CD4-positive, alpha-beta T cell (primary cell): ENCODE results near the gene CST7. TPM values are rescaled to one million over a fixed set of nuclear protein-coding genes. Genes with fewer than 3 reads are reported as not detected.

Experiments
- ATAC-seq: fragments of 200-7000 bp; cut with Tn5 transposase; one replicate; pipeline ENCODE4 v1.10.0; 2022; ENCODE audit warnings: mild to moderate bottlenecking; ENCODE audit not compliant: poor library complexity
- CTCF ChIA-PET: fragments of 350-600 bp; sonication (Branson Sonifier 250); formaldehyde crosslinking; loops from one replicate; lab custom pipeline; 2021; ENCODE audit warnings: antibody characterized with exemption, inconsistent platforms; lab: Charles Lee
- POLR2A ChIA-PET: fragments of 350-600 bp; sonication (Branson Sonifier 250); formaldehyde crosslinking; loops from one replicate; lab custom pipeline; 2021; ENCODE audit warnings: antibody characterized with exemption, inconsistent platforms; lab: Charles Lee
- DNase-seq, 14 experiments: peaks; one replicate each; pipeline ENCODE4 v3.0.0-alpha.2; 2013 to 2020; ENCODE audit warnings: mixed read lengths in 2 of 14
- H3K27ac ChIP-seq, 2 donors: one replicate each; pipeline versions ENCODE4 v1.5.1 to v1.7.0; 2013; ENCODE audit warnings: low read length in 2 of 2, low read depth in 1 of 2, mild to moderate bottlenecking in 1 of 2
- H3K27me3 ChIP-seq, 2 experiments: 1 replicate in 1 of 2; 2 replicates in 1 of 2; pipeline versions ENCODE4 v1.6.1 to v1.7.0; 2013; ENCODE audit warnings: low read length in 2 of 2, control low read depth in 1 of 2, mild to moderate bottlenecking in 1 of 2, moderate library complexity in 1 of 2; ENCODE audit not compliant: insufficient read depth in 2 of 2, control insufficient read depth in 1 of 2
- H3K36me3 ChIP-seq: one replicate; pipeline ENCODE4 v1.6.1; 2013; ENCODE audit warnings: low read length, control low read depth; ENCODE audit not compliant: insufficient read depth
- H3K4me1 ChIP-seq: one replicate; pipeline ENCODE4 v1.6.1; 2013; ENCODE audit warnings: low read length, control low read depth; ENCODE audit not compliant: insufficient read depth
- H3K4me3 ChIP-seq: one replicate; pipeline ENCODE4 v1.5.1; 2013; ENCODE audit warnings: mild to moderate bottlenecking, low read length, moderate library complexity
- H3K9me3 ChIP-seq, 2 experiments: 1 replicate in 1 of 2; 2 replicates in 1 of 2; pipeline versions ENCODE4 v1.6.1 to v1.7.0; 2013; ENCODE audit warnings: low read length in 2 of 2, mild to moderate bottlenecking in 2 of 2, control low read depth in 1 of 2, moderate library complexity in 1 of 2; ENCODE audit not compliant: control insufficient read depth in 1 of 2, insufficient read depth in 1 of 2
- H3K27ac Mint-ChIP-seq: one replicate; pipeline ENCODE4 v1.8.0; 2020; ENCODE audit warnings: mixed read lengths
- H3K27me3 Mint-ChIP-seq: one replicate; pipeline ENCODE4 v1.8.0; 2021; ENCODE audit warnings: mixed read lengths
- H3K36me3 Mint-ChIP-seq: one replicate; pipeline ENCODE4 v1.8.0; 2021; ENCODE audit warnings: low read depth, mixed read lengths
- H3K4me1 Mint-ChIP-seq: one replicate; pipeline ENCODE4 v1.8.0; 2021; ENCODE audit warnings: low read depth, mixed read lengths
- H3K4me3 Mint-ChIP-seq: one replicate; pipeline ENCODE4 v1.8.0; 2020; ENCODE audit warnings: mild to moderate bottlenecking, mixed read lengths
- H3K9me3 Mint-ChIP-seq: one replicate; pipeline ENCODE4 v1.8.0; 2020; ENCODE audit warnings: mixed read lengths
- CTCF ChIP-seq: fragments of 200-600 bp; IDR thresholded peaks from one replicate; pipeline ENCODE4 v1.8.0; 2022; ENCODE audit warnings: antibody characterized with exemption, mild to moderate bottlenecking
- intact Hi-C, 2 experiments: fragments of 100-400 bp; cut with DNase I in 1 of 2; cut with micrococcal nuclease in 1 of 2; formaldehyde crosslinking; loops; one replicate each; pipeline versions ENCODE4 v1.15.1 to v1.9.0; 2023 to 2025; cut with DNase I, micrococcal nuclease
- total RNA-seq, 174 experiments: library from RNA in 2 of 174; stranded (reverse) in 2 of 174; gene quantifications; one replicate each; pipeline ENCODE4 v1.2.3 and lab custom pipeline; 2021 to 2026

Gene CST7
- total RNA-seq, 2 experiments from 2014 or later: 3.2 to 4.4 TPM

- H3K27me3 ChIP-seq: no peaks in the 10 kb centered on the region
- TF ChIP-seq CTCF: no peak
- H3K4me3 Mint-ChIP-seq: no peak overlapping the region
- no peak overlapping the region for H3K4me3 ChIP-seq
- peaks cover 0 to 14% of the 10 kb centered on the region in 2 experiments for H3K9me3 ChIP-seq
- peaks cover 66% of the 10 kb centered on the region for H3K36me3 Mint-ChIP-seq
- no peaks in the 10 kb centered on the region for H3K27me3 Mint-ChIP-seq
- intact Hi-C loops: no loop called here
- peaks cover 81% of the 10 kb centered on the region for H3K4me1 Mint-ChIP-seq
- ChIA-PET POLR2A (no interaction called here), CTCF (interaction anchor here (1.0 to 1.1 kb wide), 2 partner anchors 11 to 82 kb away, joined by 3 read pairs; no protein-coding TSS in a partner anchor)
- H3K4me1 ChIP-seq: peaks cover 29% of the 10 kb centered on the region
- peaks cover 44% of the 10 kb centered on the region for H3K36me3 ChIP-seq
- H3K9me3 Mint-ChIP-seq: no peaks in the 10 kb centered on the region
- ATAC-seq (no peak), DNase-seq (peak in 1 of 14 experiments; percentile 5)
- no peak overlapping the region for H3K27ac ChIP-seq
- no peak overlapping the region for H3K27ac Mint-ChIP-seq
Observed at GRCh38 chr20:24983896-24984295, 34.8 kb downstream of the CST7 start.

- Histone ChIP-seq H3K27ac (no peak overlapping the region), H3K4me3 (no peak overlapping the region), H3K27me3 (no peaks in the 10 kb centered on the region), H3K36me3 (peaks cover 42% of the 10 kb centered on the region), H3K4me1 (peaks cover 29% of the 10 kb centered on the region), H3K9me3 (peaks cover 0 to 7% of the 10 kb centered on the region in 2 experiments)
- intact Hi-C loops: no loop called here
- no peaks in the 10 kb centered on the region for H3K9me3 Mint-ChIP-seq
- peak overlapping the region; percentile 13 for H3K4me3 Mint-ChIP-seq
- H3K27ac Mint-ChIP-seq: peak overlapping the region; percentile 42
- ChIA-PET CTCF (no interaction called here), POLR2A (no interaction called here)
- no peak for ATAC-seq
- TF ChIP-seq CTCF: no peak
- H3K4me1 Mint-ChIP-seq: peaks cover 81% of the 10 kb centered on the region
- peaks cover 54% of the 10 kb centered on the region for H3K36me3 Mint-ChIP-seq
- DNase-seq: peak in 1 of 14 experiments; percentile 22
- no peaks in the 10 kb centered on the region for H3K27me3 Mint-ChIP-seq
Observed at GRCh38 chr20:24984961-24985640, 36.0 kb downstream of the CST7 start.

GRCh38 chr20:24985802-24986201 lies 36.7 kb downstream of the CST7 start:
- H3K27me3 Mint-ChIP-seq: no peaks in the 10 kb centered on the region
- H3K27ac ChIP-seq: no peak overlapping the region
- H3K9me3 Mint-ChIP-seq: no peaks in the 10 kb centered on the region
- H3K4me1 ChIP-seq: peaks cover 32% of the 10 kb centered on the region
- peaks cover 35% of the 10 kb centered on the region for H3K36me3 ChIP-seq
- TF ChIP-seq CTCF: no peak
- CTCF ChIA-PET: no interaction called here
- H3K4me3 ChIP-seq: no peak overlapping the region
- ATAC-seq: no peak
- peak in 1 of 14 experiments; percentile 17 for DNase-seq
- no peaks in the 10 kb centered on the region for H3K27me3 ChIP-seq
- intact Hi-C loops: no loop called here
- peaks cover 47% of the 10 kb centered on the region for H3K36me3 Mint-ChIP-seq
- peak overlapping the region; percentile 42 for H3K27ac Mint-ChIP-seq
- peaks cover 85% of the 10 kb centered on the region for H3K4me1 Mint-ChIP-seq
- peaks cover 0 to under 1% of the 10 kb centered on the region in 2 experiments for H3K9me3 ChIP-seq
- no peak overlapping the region for H3K4me3 Mint-ChIP-seq
- POLR2A ChIA-PET: no interaction called here
